ENCODE measurements around the gene MCCC1.
"Not testable (repeated sequence)": the region's sequence is repeated elsewhere in the genome, so short reads cannot be mapped to it uniquely, and the experiment has no call there.

DNA sequence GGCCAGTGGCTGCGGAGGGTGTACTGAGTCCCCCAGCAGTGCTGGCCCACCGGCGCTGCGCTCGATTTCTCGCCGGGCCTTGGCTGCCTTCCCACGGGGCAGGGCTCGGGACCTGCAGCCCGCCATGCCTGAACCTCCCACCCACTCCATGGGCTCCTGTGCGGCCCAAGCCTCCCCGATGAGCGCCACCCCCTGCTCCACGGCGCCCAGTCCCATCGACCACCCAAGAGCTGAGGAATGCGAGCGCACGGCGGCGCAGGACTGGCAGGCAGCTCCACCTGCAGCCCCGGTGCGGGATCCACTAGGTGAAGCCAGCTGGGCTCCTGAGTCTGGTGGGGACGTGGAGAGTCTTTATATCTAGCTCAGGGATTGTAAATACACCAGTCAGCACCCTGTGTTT, 1.7 kb upstream of the MCCC1 start:
- TF ChIP-seq POLR2AphosphoS5, POLR2A, EP300 (IDR thresholded peaks at IDR 0.05): not testable (repeated sequence)
- TF ChIP-seq, protein P1, sequence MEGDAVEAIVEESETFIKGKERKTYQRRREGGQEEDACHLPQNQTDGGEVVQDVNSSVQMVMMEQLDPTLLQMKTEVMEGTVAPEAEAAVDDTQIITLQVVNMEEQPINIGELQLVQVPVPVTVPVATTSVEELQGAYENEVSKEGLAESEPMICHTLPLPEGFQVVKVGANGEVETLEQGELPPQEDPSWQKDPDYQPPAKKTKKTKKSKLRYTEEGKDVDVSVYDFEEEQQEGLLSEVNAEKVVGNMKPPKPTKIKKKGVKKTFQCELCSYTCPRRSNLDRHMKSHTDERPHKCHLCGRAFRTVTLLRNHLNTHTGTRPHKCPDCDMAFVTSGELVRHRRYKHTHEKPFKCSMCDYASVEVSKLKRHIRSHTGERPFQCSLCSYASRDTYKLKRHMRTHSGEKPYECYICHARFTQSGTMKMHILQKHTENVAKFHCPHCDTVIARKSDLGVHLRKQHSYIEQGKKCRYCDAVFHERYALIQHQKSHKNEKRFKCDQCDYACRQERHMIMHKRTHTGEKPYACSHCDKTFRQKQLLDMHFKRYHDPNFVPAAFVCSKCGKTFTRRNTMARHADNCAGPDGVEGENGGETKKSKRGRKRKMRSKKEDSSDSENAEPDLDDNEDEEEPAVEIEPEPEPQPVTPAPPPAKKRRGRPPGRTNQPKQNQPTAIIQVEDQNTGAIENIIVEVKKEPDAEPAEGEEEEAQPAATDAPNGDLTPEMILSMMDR (IDR thresholded peaks at IDR 0.05): not testable (repeated sequence)

All from gastroesophageal sphincter (tissue), 3 donors.